ENCODE measurements around the gene CRYGB.
A peak's percentile ranks its signal among the peaks of the same experiment; 100 is the strongest.
"Not testable (repeated sequence)": the region's sequence is repeated elsewhere in the genome, so short reads cannot be mapped to it uniquely, and the experiment has no call there.

The CRYGB gene

GRCh38 chr2:208112273-208112745 lies 33.6 kb downstream of the CRYGB start:
- H3K4me3 ChIP-seq (ENCODE audit: low read depth, low read length); H3K79me2 ChIP-seq (ENCODE audit: control insufficient read depth, insufficient read depth, low read length, poor library complexity); H4K12ac ChIP-seq (ENCODE audit: low read depth, low read length); H2BK5ac ChIP-seq (ENCODE audit: low read depth, low read length, poor library complexity); H3K79me1 ChIP-seq (ENCODE audit: low read length); H3K4me1 ChIP-seq (ENCODE audit: control insufficient read depth in 1 of 2, insufficient read depth in 2 of 2, low read length in 2 of 2); H3K27ac ChIP-seq (ENCODE audit: low read depth, low read length); H3K18ac ChIP-seq (ENCODE audit: low read length); H3K14ac ChIP-seq (ENCODE audit: low read length); H3K23ac ChIP-seq (ENCODE audit: low read length); H3K4ac ChIP-seq (ENCODE audit: low read depth, low read length); H3K9ac ChIP-seq (ENCODE audit: low read length); H2AK5ac ChIP-seq (ENCODE audit: low read length); H2BK120ac ChIP-seq (ENCODE audit: insufficient read depth, low read length, poor library complexity); H3K36me3 ChIP-seq (ENCODE audit: control insufficient read depth in 1 of 2, insufficient read depth in 2 of 2, low read length in 2 of 2); H2AFZ ChIP-seq (ENCODE audit: insufficient read depth, low read length, poor library complexity); H4K91ac ChIP-seq (ENCODE audit: low read depth, low read length); H2BK12ac ChIP-seq (ENCODE audit: low read length); H3K27me3 ChIP-seq (ENCODE audit: insufficient read depth, low read length); H4K8ac ChIP-seq (ENCODE audit: low read depth, low read length); DNase-seq; H3K9me3 ChIP-seq (ENCODE audit: insufficient read depth, low read depth, low read length): not testable (repeated sequence)
- no CpG with 5 or more reads among the region's 36 CpGs for WGBS (ENCODE audit: extremely low coverage, insufficient coverage, insufficient read length)
- H3K4me2 ChIP-seq (ENCODE audit: low read length) = peak overlapping the region; percentile 44

- H3K14ac ChIP-seq (ENCODE audit: low read length) = no peak overlapping the region
- H2AFZ ChIP-seq (ENCODE audit: insufficient read depth, low read length, poor library complexity) = no peak overlapping the region
- H3K9me3 ChIP-seq (ENCODE audit: insufficient read depth, low read depth, low read length) = no peaks in the 10 kb centered on the region
- no peak overlapping the region for H3K4me2 ChIP-seq (ENCODE audit: low read length)
- no peaks in the 10 kb centered on the region for H3K79me1 ChIP-seq (ENCODE audit: low read length)
- H3K4me3 ChIP-seq (ENCODE audit: low read depth, low read length) = no peak overlapping the region
- no peak overlapping the region for H2BK120ac ChIP-seq (ENCODE audit: insufficient read depth, low read length, poor library complexity)
- H3K23ac ChIP-seq (ENCODE audit: low read length) = no peak overlapping the region
- H2BK5ac ChIP-seq (ENCODE audit: low read depth, low read length, poor library complexity) = no peak overlapping the region
- no peaks in the 10 kb centered on the region for H3K36me3 ChIP-seq (ENCODE audit: control insufficient read depth in 1 of 2, insufficient read depth in 2 of 2, low read length in 2 of 2)
- H3K4me1 ChIP-seq (ENCODE audit: control insufficient read depth in 1 of 2, insufficient read depth in 2 of 2, low read length in 2 of 2) = no peaks in the 10 kb centered on the region
- no peak overlapping the region for H3K27ac ChIP-seq (ENCODE audit: low read depth, low read length)
- no peak overlapping the region for H2BK12ac ChIP-seq (ENCODE audit: low read length)
- no peak for DNase-seq
- no peak overlapping the region for H4K91ac ChIP-seq (ENCODE audit: low read depth, low read length)
- H2AK5ac ChIP-seq (ENCODE audit: low read length) = no peak overlapping the region
- H3K18ac ChIP-seq (ENCODE audit: low read length) = no peak overlapping the region
- H3K79me2 ChIP-seq (ENCODE audit: control insufficient read depth, insufficient read depth, low read length, poor library complexity) = no peaks in the 10 kb centered on the region
- H4K12ac ChIP-seq (ENCODE audit: low read depth, low read length) = no peak overlapping the region
- H3K27me3 ChIP-seq (ENCODE audit: insufficient read depth, low read length) = no peaks in the 10 kb centered on the region
- H3K4ac ChIP-seq (ENCODE audit: low read depth, low read length) = no peak overlapping the region
- H4K8ac ChIP-seq (ENCODE audit: low read depth, low read length) = no peak overlapping the region
- no CpG with 5 or more reads among the region's 3 CpGs for WGBS (ENCODE audit: extremely low coverage, insufficient coverage, insufficient read length)
- no peak overlapping the region for H3K9ac ChIP-seq (ENCODE audit: low read length)
These were observed 42.3 kb downstream of the CRYGB start for GRCh38 chr2:208103616-208104015.

- Histone ChIP-seq H2AK5ac (ENCODE audit: low read length) (no peak overlapping the region), H3K9me3 (ENCODE audit: insufficient read depth, low read depth, low read length) (no peaks in the 10 kb centered on the region), H4K12ac (ENCODE audit: low read depth, low read length) (no peak overlapping the region), H3K4ac (ENCODE audit: low read depth, low read length) (no peak overlapping the region), H3K23ac (ENCODE audit: low read length) (no peak overlapping the region), H4K91ac (ENCODE audit: low read depth, low read length) (no peak overlapping the region), H3K27me3 (ENCODE audit: insufficient read depth, low read length) (no peaks in the 10 kb centered on the region), H3K79me1 (ENCODE audit: low read length) (no peaks in the 10 kb centered on the region), H2BK5ac (ENCODE audit: low read depth, low read length, poor library complexity) (no peak overlapping the region), H4K8ac (ENCODE audit: low read depth, low read length) (no peak overlapping the region), H2AFZ (ENCODE audit: insufficient read depth, low read length, poor library complexity) (no peak overlapping the region), H3K4me2 (ENCODE audit: low read length) (no peak overlapping the region), H3K4me1 (ENCODE audit: control insufficient read depth in 1 of 2, insufficient read depth in 2 of 2, low read length in 2 of 2) (no peaks in the 10 kb centered on the region), H2BK120ac (ENCODE audit: insufficient read depth, low read length, poor library complexity) (no peak overlapping the region), H3K9ac (ENCODE audit: low read length) (no peak overlapping the region), H3K18ac (ENCODE audit: low read length) (no peak overlapping the region), H3K79me2 (ENCODE audit: control insufficient read depth, insufficient read depth, low read length, poor library complexity) (no peaks in the 10 kb centered on the region), H3K27ac (ENCODE audit: low read depth, low read length) (no peak overlapping the region), H3K4me3 (ENCODE audit: low read depth, low read length) (no peak overlapping the region), H3K14ac (ENCODE audit: low read length) (no peak overlapping the region), H3K36me3 (ENCODE audit: control insufficient read depth in 1 of 2, insufficient read depth in 2 of 2, low read length in 2 of 2) (no peaks in the 10 kb centered on the region), H2BK12ac (ENCODE audit: low read length) (no peak overlapping the region)
- no CpG with 5 or more reads among the region's 10 CpGs for WGBS (ENCODE audit: extremely low coverage, insufficient coverage, insufficient read length)
- peak in 1 of 2 donors; percentile 28 for DNase-seq
These were observed 44.0 kb downstream of the CRYGB start for GRCh38 chr2:208101716-208102631.

- Histone ChIP-seq H2BK5ac (ENCODE audit: low read depth, low read length, poor library complexity) (no peak overlapping the region), H2BK12ac (ENCODE audit: low read length) (no peak overlapping the region)
These were observed 46.1 kb downstream of the CRYGB start for GRCh38 chr2:208099682-208100470.

More at GRCh38 chr2:208099682-208100470, 46.1 kb downstream of the CRYGB start:
- Histone ChIP-seq H3K79me2 (ENCODE audit: control insufficient read depth, insufficient read depth, low read length, poor library complexity) (no peaks in the 10 kb centered on the region), H3K4ac (ENCODE audit: low read depth, low read length) (no peak overlapping the region), H4K12ac (ENCODE audit: low read depth, low read length) (no peak overlapping the region), H3K14ac (ENCODE audit: low read length) (no peak overlapping the region), H3K36me3 (ENCODE audit: control insufficient read depth in 1 of 2, insufficient read depth in 2 of 2, low read length in 2 of 2) (no peaks in the 10 kb centered on the region), H3K9me3 (ENCODE audit: insufficient read depth, low read depth, low read length) (no peaks in the 10 kb centered on the region), H3K18ac (ENCODE audit: low read length) (no peak overlapping the region), H3K4me3 (ENCODE audit: low read depth, low read length) (no peak overlapping the region), H2AK5ac (ENCODE audit: low read length) (no peak overlapping the region), H2BK120ac (ENCODE audit: insufficient read depth, low read length, poor library complexity) (no peak overlapping the region), H2AFZ (ENCODE audit: insufficient read depth, low read length, poor library complexity) (no peak overlapping the region), H3K9ac (ENCODE audit: low read length) (no peak overlapping the region), H3K4me2 (ENCODE audit: low read length) (no peak overlapping the region), H3K4me1 (ENCODE audit: control insufficient read depth in 1 of 2, insufficient read depth in 2 of 2, low read length in 2 of 2) (no peaks in the 10 kb centered on the region), H3K27ac (ENCODE audit: low read depth, low read length) (no peak overlapping the region), H4K8ac (ENCODE audit: low read depth, low read length) (no peak overlapping the region), H4K91ac (ENCODE audit: low read depth, low read length) (no peak overlapping the region), H3K79me1 (ENCODE audit: low read length) (no peaks in the 10 kb centered on the region), H3K27me3 (ENCODE audit: insufficient read depth, low read length) (no peaks in the 10 kb centered on the region), H3K23ac (ENCODE audit: low read length) (no peak overlapping the region)
- no peak for DNase-seq
- WGBS (ENCODE audit: extremely low coverage, insufficient coverage, insufficient read length) = no CpG with 5 or more reads among the region's 13 CpGs

Measured in trophoblast cell (in vitro differentiated cells and primary cell).